ENCODE data around the gene RPN2. TPM values are rescaled to one million over a fixed set of nuclear protein-coding genes. Genes with fewer than 3 reads are reported as not detected.

Gene RPN2
- total RNA-seq, 1 experiment from 2014 or later, result 220 TPM

DNA sequence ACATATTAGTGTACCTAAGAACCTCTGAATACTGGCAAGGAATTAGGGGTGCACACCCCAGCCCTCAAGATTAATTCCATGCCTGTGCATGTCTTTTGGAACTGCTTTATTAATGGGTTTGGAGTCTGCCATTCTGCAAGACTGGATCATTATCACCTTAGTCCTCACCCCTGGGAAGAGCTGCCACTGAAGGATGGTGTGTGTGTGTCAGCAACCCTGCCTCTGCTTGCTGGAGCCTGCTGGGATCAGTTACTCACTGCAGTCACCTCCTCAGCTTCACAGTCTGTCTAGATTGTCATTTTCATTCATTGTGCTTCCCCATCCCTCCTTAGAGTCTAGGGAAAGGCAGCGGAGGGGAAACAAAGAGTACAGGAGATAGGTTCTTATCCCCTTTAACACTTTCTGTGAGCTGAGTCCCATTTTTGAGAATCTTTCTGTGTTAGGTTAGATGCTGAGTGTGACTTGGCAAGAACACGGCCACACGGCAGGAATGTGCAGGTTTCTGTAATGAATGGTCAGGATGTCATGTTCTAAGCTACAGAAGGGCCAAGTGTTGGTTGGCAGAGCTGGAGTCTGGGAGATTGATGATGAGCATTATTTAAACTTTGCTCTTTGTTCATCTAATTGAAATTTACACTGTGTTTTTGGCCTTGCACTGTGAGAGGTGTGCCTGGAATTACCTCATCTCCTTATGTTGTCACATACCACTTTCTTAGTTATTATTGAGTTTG is 61.4 kb downstream of the RPN2 start:
- POLR2A ChIA-PET, result interaction anchor here (0.9 kb wide), 1 partner anchor 16 kb away, joined by 3 read pairs; no protein-coding TSS in a partner anchor
- no peak for DNase-seq (ENCODE audit: low read depth, low spot score)
- RAD21 ChIA-PET (ENCODE audit: low non-redundant PET in 1 of 2, low total read pairs in 2 of 2, uncharacterized antibody in 2 of 2, unreplicated experiment in 2 of 2), result no interaction called here
- CTCF ChIA-PET, result no interaction called here
- intact Hi-C loops (cut with micrococcal nuclease), result no loop called here
- no peaks in the 10 kb centered on the region for H3K4me1 ChIP-seq (ENCODE audit: control insufficient read depth in 1 of 2, insufficient read depth in 2 of 2, low read length in 2 of 2)
- H3K4me2 ChIP-seq (ENCODE audit: low read length), result no peak overlapping the region
- no peaks in the 10 kb centered on the region for H3K9me2 ChIP-seq (ENCODE audit: insufficient read depth)
- H2AFZ ChIP-seq (ENCODE audit: low read depth, low read length, poor library complexity, severe bottlenecking), result no peak overlapping the region
- no peak for ATAC-seq
- no peaks in the 10 kb centered on the region for H3K9me3 ChIP-seq (ENCODE audit: control insufficient read depth in 1 of 2, insufficient read depth in 1 of 2, low read depth in 1 of 2, low read length in 2 of 2)
- H3K36me3 ChIP-seq (ENCODE audit: control insufficient read depth in 1 of 2, insufficient read depth in 2 of 2, low read length in 2 of 2), result peaks cover 50 to 58% of the 10 kb centered on the region in 2 experiments; a peak in 3 of 4 replicates
- H3K9ac ChIP-seq (ENCODE audit: low read length), result no peak overlapping the region
- no TSS peak for BruUV-seq (replicated peaks)
- H3K27ac ChIP-seq (ENCODE audit: low read depth, low read length), result no peak overlapping the region
- H4K20me1 ChIP-seq (ENCODE audit: insufficient read depth), result no peaks in the 10 kb centered on the region
- H3K27me3 ChIP-seq (ENCODE audit: insufficient read depth, low read length), result no peaks in the 10 kb centered on the region
- TF ChIP-seq, protein P1, sequence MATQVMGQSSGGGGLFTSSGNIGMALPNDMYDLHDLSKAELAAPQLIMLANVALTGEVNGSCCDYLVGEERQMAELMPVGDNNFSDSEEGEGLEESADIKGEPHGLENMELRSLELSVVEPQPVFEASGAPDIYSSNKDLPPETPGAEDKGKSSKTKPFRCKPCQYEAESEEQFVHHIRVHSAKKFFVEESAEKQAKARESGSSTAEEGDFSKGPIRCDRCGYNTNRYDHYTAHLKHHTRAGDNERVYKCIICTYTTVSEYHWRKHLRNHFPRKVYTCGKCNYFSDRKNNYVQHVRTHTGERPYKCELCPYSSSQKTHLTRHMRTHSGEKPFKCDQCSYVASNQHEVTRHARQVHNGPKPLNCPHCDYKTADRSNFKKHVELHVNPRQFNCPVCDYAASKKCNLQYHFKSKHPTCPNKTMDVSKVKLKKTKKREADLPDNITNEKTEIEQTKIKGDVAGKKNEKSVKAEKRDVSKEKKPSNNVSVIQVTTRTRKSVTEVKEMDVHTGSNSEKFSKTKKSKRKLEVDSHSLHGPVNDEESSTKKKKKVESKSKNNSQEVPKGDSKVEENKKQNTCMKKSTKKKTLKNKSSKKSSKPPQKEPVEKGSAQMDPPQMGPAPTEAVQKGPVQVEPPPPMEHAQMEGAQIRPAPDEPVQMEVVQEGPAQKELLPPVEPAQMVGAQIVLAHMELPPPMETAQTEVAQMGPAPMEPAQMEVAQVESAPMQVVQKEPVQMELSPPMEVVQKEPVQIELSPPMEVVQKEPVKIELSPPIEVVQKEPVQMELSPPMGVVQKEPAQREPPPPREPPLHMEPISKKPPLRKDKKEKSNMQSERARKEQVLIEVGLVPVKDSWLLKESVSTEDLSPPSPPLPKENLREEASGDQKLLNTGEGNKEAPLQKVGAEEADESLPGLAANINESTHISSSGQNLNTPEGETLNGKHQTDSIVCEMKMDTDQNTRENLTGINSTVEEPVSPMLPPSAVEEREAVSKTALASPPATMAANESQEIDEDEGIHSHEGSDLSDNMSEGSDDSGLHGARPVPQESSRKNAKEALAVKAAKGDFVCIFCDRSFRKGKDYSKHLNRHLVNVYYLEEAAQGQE (IDR thresholded peaks at IDR 0.05; ENCODE audit: low read depth), result no peak
- TF ChIP-seq SRF (IDR thresholded peaks at IDR 0.05; ENCODE audit: low read depth), result no peak
- no peak for TF ChIP-seq TCF7L2 (IDR thresholded peaks at IDR 0.05; ENCODE audit: borderline replicate concordance, extremely low read depth, insufficient read depth, insufficient read length)
- TF ChIP-seq ZNF274 (IDR thresholded peaks at IDR 0.05; ENCODE audit: low read depth, low read length), result no peak
- TF ChIP-seq EZH2phosphoT487 (IDR thresholded peaks at IDR 0.05; ENCODE audit: borderline replicate concordance), result no peak
- no peak for TF ChIP-seq ELF1 (IDR thresholded peaks at IDR 0.05; ENCODE audit: borderline replicate concordance, low read depth)
- TF ChIP-seq, protein P2, sequence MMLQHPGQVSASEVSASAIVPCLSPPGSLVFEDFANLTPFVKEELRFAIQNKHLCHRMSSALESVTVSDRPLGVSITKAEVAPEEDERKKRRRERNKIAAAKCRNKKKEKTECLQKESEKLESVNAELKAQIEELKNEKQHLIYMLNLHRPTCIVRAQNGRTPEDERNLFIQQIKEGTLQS (IDR thresholded peaks at IDR 0.05), result no peak
- no peak for TF ChIP-seq EGR1 (IDR thresholded peaks at IDR 0.05; ENCODE audit: low read depth)
- TF ChIP-seq, protein P3, sequence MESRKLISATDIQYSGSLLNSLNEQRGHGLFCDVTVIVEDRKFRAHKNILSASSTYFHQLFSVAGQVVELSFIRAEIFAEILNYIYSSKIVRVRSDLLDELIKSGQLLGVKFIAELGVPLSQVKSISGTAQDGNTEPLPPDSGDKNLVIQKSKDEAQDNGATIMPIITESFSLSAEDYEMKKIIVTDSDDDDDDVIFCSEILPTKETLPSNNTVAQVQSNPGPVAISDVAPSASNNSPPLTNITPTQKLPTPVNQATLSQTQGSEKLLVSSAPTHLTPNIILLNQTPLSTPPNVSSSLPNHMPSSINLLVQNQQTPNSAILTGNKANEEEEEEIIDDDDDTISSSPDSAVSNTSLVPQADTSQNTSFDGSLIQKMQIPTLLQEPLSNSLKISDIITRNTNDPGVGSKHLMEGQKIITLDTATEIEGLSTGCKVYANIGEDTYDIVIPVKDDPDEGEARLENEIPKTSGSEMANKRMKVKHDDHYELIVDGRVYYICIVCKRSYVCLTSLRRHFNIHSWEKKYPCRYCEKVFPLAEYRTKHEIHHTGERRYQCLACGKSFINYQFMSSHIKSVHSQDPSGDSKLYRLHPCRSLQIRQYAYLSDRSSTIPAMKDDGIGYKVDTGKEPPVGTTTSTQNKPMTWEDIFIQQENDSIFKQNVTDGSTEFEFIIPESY (IDR thresholded peaks at IDR 0.05; ENCODE audit: extremely low read depth, insufficient replicate concordance, low read length), result no peak
- TF ChIP-seq CBX3 (IDR thresholded peaks at IDR 0.05; ENCODE audit: low read depth), result no peak
- TF ChIP-seq ZFX (IDR thresholded peaks at IDR 0.05), result no peak
- no peak for TF ChIP-seq CEBPB (IDR thresholded peaks at IDR 0.05; ENCODE audit: low read depth)
- TF ChIP-seq POLR2AphosphoS5 (IDR thresholded peaks at IDR 0.05; ENCODE audit: low read depth, low read length), result no peak
- H3K79me2 ChIP-seq (ENCODE audit: insufficient read depth, low read length), result no peaks in the 10 kb centered on the region
- no peak overlapping the region for H3K4me3 ChIP-seq (replicated peaks in 1 of 2; ENCODE audit: low read depth in 1 of 2, low read length in 2 of 2)

All from HCT116 (cell line).